SU-DHL-6 (cell line): ENCODE measurements around the gene DPP10.

ENCODE experiments used
- H2AFZ ChIP-seq: fragments of 200-600 bp; sonication (generic); 2 replicates; pipeline ENCODE4 v1.6.1; 2014; ENCODE audit warnings: low read depth, mild to moderate bottlenecking, moderate library complexity, mixed read lengths, antibody characterized with exemption, low read length; ENCODE audit not compliant: severe bottlenecking
- H3F3A ChIP-seq: fragments of 200-600 bp; shearing (Covaris generic); 2 replicates; pipeline ENCODE4 v1.6.0; 2016; ENCODE audit warnings: antibody characterized with exemption, mild to moderate bottlenecking; ENCODE audit not compliant: insufficient read depth
- H3K27ac ChIP-seq: fragments of 200-600 bp; sonication (generic); 2 replicates; pipeline ENCODE4 v1.5.1; 2016; ENCODE audit warnings: low read depth, mild to moderate bottlenecking, low read length, moderate library complexity, mixed read lengths
- H3K27me3 ChIP-seq: fragments of 200-600 bp; sonication (generic), shearing (Covaris generic); 2 replicates; pipeline ENCODE4 v1.6.0; 2014; ENCODE audit warnings: mild to moderate bottlenecking, low read length
- H3K36me3 ChIP-seq: fragments of 200-600 bp; sonication (generic); 2 replicates; pipeline ENCODE4 v1.6.1; 2014; ENCODE audit warnings: mild to moderate bottlenecking, low read length, mixed read lengths
- H3K4me2 ChIP-seq: fragments of 300-600, 200-600 bp; shearing (Covaris generic), sonication (generic); 2 replicates; pipeline ENCODE4 v1.6.0; 2014; ENCODE audit warnings: low read length, low read depth, mild to moderate bottlenecking; ENCODE audit not compliant: poor library complexity, severe bottlenecking
- H3K4me3 ChIP-seq: fragments of 200-600 bp; sonication (generic); 2 replicates; pipeline ENCODE4 v1.5.1; 2014; ENCODE audit warnings: antibody characterized with exemption, low read length, mild to moderate bottlenecking, mixed read lengths; ENCODE audit not compliant: insufficient read depth, poor library complexity, severe bottlenecking
- H3K79me2 ChIP-seq: fragments of 200-600 bp; sonication (generic); 2 replicates; pipeline ENCODE4 v1.6.1; 2014; ENCODE audit warnings: mild to moderate bottlenecking, low read length, moderate library complexity; ENCODE audit not compliant: insufficient read depth
- H3K9ac ChIP-seq: fragments of 200-600 bp; sonication (generic); 2 replicates; pipeline ENCODE4 v1.7.0; 2014; ENCODE audit warnings: mild to moderate bottlenecking, low read length
- H3K9me2 ChIP-seq: fragments of 200-600 bp; sonication (generic); replicated peaks from 2 replicates; pipeline ENCODE4 v1.6.1; 2014; ENCODE audit warnings: low read length; ENCODE audit not compliant: insufficient read depth
- H3K9me3 ChIP-seq: fragments of 200-600 bp; sonication (generic); 2 replicates; pipeline ENCODE4 v1.6.1; 2014; ENCODE audit warnings: low read length, mixed read lengths; ENCODE audit not compliant: insufficient read depth
- H4K20me1 ChIP-seq: fragments of 200-600 bp; sonication (generic); 2 replicates; pipeline ENCODE4 v1.6.1; 2014; ENCODE audit warnings: low read depth, mild to moderate bottlenecking, antibody characterized with exemption, low read length, moderate library complexity, mixed read lengths
- CTCF ChIP-seq: fragments of 200-600 bp; sonication (generic); IDR thresholded peaks from one replicate; pipeline ENCODE4 v1.5.1; 2017; ENCODE audit warnings: antibody characterized with exemption, mild to moderate bottlenecking, low read length, moderate library complexity; ENCODE audit not compliant: insufficient read depth, poor library complexity, severe bottlenecking
- EZH2phosphoT487 ChIP-seq: fragments of 200-600 bp; sonication (generic), shearing (Covaris generic); conservative IDR thresholded peaks from 2 replicates; pipeline ENCODE4 v1.6.1; 2018; ENCODE audit warnings: mild to moderate bottlenecking, antibody characterized with exemption, low read length, moderate library complexity, mixed read lengths

Gene DPP10

GRCh38 chr2:114610677-114611076 lies 168.2 kb downstream of the DPP10 start:
- no peak overlapping the region for H3K4me3 ChIP-seq
- H3K9ac ChIP-seq = no peak overlapping the region
- no peaks in the 10 kb centered on the region for H4K20me1 ChIP-seq
- no peaks in the 10 kb centered on the region for H3K27me3 ChIP-seq
- H3K9me2 ChIP-seq = no peaks in the 10 kb centered on the region
- no peaks in the 10 kb centered on the region for H3K79me2 ChIP-seq
- TF ChIP-seq EZH2phosphoT487 = no peak
- no peaks in the 10 kb centered on the region for H3K9me3 ChIP-seq
- H2AFZ ChIP-seq = no peak overlapping the region
- H3K4me2 ChIP-seq = no peak overlapping the region
- H3K36me3 ChIP-seq = no peaks in the 10 kb centered on the region
- H3F3A ChIP-seq = no peaks in the 10 kb centered on the region
- H3K27ac ChIP-seq = no peak overlapping the region

- H3K27ac ChIP-seq = no peak overlapping the region
- H3K4me2 ChIP-seq = no peak overlapping the region
- H3K27me3 ChIP-seq = no peaks in the 10 kb centered on the region
- no peaks in the 10 kb centered on the region for H3K9me3 ChIP-seq
- no peak overlapping the region for H3K9ac ChIP-seq
- no peaks in the 10 kb centered on the region for H4K20me1 ChIP-seq
- TF ChIP-seq EZH2phosphoT487 (no peak), CTCF (no peak)
- H3K9me2 ChIP-seq = no peaks in the 10 kb centered on the region
- no peaks in the 10 kb centered on the region for H3F3A ChIP-seq
- no peaks in the 10 kb centered on the region for H3K36me3 ChIP-seq
- no peaks in the 10 kb centered on the region for H3K79me2 ChIP-seq
- H3K4me3 ChIP-seq = no peak overlapping the region
- no peak overlapping the region for H2AFZ ChIP-seq
Measured at GRCh38 chr2:114614592-114614991, 172.2 kb downstream of the DPP10 start.

GRCh38 chr2:114628481-114628880 lies 186.0 kb downstream of the DPP10 start:
- Histone ChIP-seq H3K27ac (no peak overlapping the region), H3K27me3 (no peaks in the 10 kb centered on the region), H3K9me3 (no peaks in the 10 kb centered on the region), H3K4me3 (no peak overlapping the region), H3F3A (no peaks in the 10 kb centered on the region), H3K36me3 (no peaks in the 10 kb centered on the region), H3K9ac (no peak overlapping the region), H2AFZ (no peak overlapping the region), H4K20me1 (no peaks in the 10 kb centered on the region), H3K79me2 (no peaks in the 10 kb centered on the region), H3K9me2 (no peaks in the 10 kb centered on the region), H3K4me2 (no peak overlapping the region)
- TF ChIP-seq CTCF (no peak), EZH2phosphoT487 (no peak)

GRCh38 chr2:114631146-114631545 lies 188.7 kb downstream of the DPP10 start:
- Histone ChIP-seq H3K27ac (no peak overlapping the region), H3K9ac (no peak overlapping the region), H4K20me1 (no peaks in the 10 kb centered on the region), H3K4me3 (no peak overlapping the region), H3F3A (no peaks in the 10 kb centered on the region), H3K79me2 (no peaks in the 10 kb centered on the region), H3K9me2 (no peaks in the 10 kb centered on the region), H3K36me3 (no peaks in the 10 kb centered on the region), H3K27me3 (no peaks in the 10 kb centered on the region), H2AFZ (no peak overlapping the region), H3K9me3 (no peaks in the 10 kb centered on the region), H3K4me2 (no peak overlapping the region)
- TF ChIP-seq EZH2phosphoT487 = no peak
- no peak for TF ChIP-seq CTCF
